NAMALWA (cell line): ENCODE data around the gene HOOK2.

Source experiments
- DNase-seq: peaks from one replicate; pipeline ENCODE4 v3.0.0-alpha.2; 2015; ENCODE audit warnings: low spot score

Gene HOOK2

GRCh38 chr19:12782424-12783290, 7.3 kb upstream of the HOOK2 start:
- no peak for DNase-seq

DNA sequence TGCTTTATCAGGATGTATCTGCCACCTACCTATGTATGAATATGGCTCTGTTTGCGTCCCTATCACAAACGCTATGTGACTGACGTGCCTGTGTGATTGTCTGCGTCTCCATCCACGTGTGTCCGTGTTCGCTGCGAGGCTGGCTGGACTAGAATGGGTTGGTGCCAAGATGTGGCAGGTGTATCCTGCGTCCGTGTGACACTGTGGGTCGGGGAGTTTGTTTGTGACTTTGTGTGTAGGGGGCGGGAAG, 6.7 kb upstream of the HOOK2 start:
- peak; percentile 75 for DNase-seq

DNA sequence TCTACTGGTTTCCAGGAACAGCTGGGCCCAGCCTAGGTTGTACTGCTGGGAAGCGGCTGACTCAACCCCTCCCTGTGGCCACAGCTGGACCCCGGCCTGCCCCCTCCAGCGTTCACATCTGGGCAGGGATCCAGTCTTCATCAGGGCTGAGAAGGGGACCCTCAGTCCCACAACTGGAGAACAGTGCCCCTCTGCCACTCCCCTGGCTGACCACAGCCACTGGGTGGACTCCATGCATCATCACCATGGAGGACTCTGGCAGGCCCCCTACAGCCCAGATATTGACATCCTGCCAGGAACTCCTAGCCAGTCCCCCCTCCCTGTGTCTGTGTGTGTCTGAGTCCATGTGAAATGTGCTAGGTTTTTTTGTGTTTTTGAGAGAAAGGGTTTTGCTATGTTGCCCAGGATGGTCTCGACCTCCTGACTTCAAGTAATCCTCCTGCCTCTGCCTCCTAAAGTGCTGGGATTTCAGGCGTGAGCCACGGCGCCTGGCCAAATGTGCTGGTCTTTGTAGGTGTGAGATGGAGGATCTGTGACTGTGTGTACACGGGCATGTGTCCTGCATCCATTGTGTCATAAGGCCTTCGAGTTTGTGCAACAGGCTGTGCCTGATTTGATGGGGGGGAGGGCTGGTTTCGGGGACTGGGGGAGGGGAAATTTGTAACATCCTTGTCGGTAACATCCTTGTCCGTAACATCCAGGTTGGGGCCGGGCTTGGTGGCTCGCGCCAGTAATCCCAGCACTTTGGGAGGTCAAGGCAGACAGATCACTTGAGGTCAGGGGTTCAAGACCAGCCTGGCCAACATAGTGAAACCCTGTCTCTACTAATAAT, 4.0 kb upstream of the HOOK2 start:
- no peak for DNase-seq

- DNase-seq: no peak
These were observed 3.5 kb upstream of the HOOK2 start for GRCh38 chr19:12778905-12779161.

DNA sequence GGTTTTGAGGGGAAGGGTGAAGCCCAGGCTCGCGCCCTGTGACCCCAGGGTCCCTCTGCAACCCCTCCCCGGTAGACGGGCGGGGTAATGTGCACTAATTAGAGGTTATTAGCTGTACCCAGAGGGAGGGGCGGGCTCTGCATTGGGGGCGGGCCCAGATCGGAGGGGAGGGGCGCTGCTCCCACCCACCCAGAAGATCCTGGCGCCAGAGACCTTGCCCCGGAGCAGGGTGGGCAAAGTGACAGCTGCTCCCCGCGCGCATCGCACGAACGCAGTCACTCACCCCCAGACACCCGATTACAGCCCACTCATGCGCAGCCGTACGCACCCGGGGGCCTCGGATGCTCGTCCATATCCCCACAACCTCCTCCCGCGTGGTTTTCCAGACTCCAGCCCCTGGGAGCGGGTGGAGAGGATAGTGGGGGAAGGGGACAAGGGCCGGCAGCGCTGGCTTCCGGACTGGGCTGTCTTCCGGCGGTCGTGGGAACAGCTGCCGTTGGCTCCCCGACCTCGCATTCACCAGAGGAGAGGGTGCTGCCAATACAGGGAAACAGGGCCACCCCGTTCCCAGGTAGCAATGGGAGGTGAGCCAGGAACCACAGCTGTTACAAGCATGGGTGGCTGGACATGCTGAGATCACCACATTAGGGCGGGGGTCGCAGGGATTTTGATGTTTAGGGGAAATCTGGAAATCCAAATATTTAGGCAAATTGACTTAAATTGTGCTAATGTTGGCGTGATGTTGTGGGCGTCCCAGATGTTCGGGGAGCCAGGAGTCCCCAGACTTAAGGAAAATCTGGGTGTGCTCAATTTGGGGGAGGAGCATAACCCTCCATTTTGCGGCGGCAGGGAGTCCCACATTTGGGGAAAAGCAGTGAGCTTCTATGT, 2.9 kb upstream of the HOOK2 start:
- DNase-seq: peak; percentile 50

DNA sequence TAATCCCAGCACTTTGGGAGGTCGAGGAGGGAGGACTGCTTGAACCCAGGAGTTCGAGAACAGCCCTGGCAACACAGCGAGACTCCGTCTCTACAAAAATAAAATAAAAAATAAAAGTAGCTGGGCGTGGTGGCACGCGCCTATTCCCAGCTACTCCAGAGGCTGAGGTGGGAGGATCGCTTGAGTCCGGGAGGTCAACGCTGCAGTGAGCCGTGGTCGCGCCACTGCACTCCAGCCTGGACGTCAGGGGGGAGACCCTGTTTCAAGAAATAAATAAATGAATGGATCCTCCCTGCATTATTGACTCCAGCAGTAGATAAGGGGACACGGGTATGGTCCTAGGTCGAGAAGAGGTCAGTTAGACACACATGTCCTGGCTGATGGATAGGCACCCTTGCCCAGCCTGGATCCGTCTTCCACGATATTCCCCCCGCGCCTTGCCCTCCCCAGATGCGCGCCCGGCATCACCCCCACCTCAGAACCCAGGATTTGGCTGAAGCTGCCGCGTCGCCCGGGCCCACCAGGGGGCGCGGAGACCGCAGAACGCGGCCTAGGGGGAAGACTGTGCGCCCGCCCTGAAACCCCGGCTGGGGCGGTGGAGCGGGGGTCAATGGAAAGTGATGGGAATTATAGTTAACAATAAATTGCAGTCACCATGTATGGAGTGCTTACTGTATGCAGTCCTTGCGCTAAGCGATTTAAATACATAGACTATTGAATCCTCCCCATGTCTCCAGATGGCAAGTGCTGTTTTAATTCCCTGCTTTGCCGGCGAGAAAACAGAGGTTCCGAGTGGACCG, 2.1 kb upstream of the HOOK2 start:
- DNase-seq: peak; percentile 84

GRCh38 chr19:12773571-12773970, 1.8 kb downstream of the HOOK2 start:
- peak; percentile 68 for DNase-seq

GRCh38 chr19:12772323-12772722, 3.0 kb downstream of the HOOK2 start:
- DNase-seq: no peak

GRCh38 chr19:12770922-12771321, 4.4 kb downstream of the HOOK2 start:
- no peak for DNase-seq

GRCh38 chr19:12769689-12770088, 5.7 kb downstream of the HOOK2 start:
- peak; percentile 76 for DNase-seq

- DNase-seq: no peak
These were observed 7.7 kb downstream of the HOOK2 start for GRCh38 chr19:12767666-12768065.

DNA sequence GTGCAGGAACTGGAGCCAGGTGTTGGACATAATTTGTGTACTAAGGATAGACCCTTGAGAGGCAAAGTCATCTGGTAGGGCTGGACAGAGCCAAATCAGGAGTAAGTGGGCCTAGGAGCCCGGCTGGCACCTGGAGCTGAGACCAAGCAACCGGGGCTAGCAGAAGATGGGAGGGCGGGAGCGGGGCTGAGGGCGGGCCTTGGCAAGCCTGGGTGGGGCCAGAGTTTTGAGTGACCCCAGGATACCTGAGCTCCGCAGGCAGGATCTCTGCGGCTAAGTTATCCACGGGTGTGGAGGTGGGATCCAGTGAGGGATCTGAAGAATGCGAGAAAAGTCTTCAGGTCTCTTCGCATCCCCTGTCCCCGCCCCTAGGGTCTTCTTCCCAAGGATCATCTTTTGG, 8.2 kb downstream of the HOOK2 start:
- DNase-seq: no peak

DNA sequence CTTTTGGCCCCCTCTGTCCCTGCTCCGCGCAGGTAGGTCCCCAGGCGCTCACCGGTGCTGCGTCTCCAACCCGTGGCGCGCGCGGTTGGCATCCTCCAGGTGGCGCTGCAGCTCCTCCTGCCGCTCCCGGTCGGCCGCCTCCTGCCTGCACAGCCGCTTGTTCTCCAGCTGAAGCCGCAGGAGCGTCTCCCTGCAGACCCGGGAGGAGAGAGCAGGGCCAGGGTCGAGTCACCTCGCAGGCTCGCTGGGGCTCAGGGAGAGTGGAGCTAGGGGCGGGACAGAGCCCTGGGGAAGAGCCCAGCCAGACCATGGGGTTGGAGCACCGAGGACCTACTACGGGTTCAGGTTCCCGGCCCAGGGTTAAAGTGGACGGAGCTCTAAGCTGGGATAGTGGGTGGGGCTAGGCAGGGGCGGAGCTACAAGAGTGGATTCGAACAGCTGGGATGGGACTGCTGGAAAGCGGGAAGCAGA, 9.3 kb downstream of the HOOK2 start:
- DNase-seq: peak; percentile 69

DNA sequence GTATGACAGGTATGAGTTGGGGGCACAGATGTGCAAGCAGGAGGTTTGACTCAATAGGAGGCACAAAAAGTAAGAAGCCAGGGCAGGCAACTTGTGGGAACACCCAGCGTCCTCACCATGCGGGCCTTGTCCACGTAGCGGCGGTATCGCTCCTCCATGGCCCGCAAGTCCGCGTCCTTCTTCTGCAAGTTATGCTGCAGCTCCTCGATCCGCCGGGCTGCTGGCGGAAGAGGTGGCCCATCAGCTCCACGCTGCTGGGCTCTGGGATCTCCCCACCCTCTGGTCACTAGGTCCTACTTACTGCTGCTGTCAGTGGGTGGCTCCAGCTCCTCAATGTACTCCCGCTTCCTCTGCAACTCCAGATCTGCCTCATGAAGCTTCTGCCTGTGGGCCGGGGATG, 10.7 kb downstream of the HOOK2 start:
- no peak for DNase-seq

- DNase-seq: no peak
These were observed 12.3 kb downstream of the HOOK2 start for GRCh38 chr19:12763100-12763499.

- no peak for DNase-seq
These were observed 15.7 kb downstream of the HOOK2 start for GRCh38 chr19:12759686-12760085.

GRCh38 chr19:12757544-12758274, 17.6 kb downstream of the HOOK2 start:
- peak; percentile 72 for DNase-seq

GRCh38 chr19:12756150-12756883, 19.0 kb downstream of the HOOK2 start:
- DNase-seq: no peak

DNA sequence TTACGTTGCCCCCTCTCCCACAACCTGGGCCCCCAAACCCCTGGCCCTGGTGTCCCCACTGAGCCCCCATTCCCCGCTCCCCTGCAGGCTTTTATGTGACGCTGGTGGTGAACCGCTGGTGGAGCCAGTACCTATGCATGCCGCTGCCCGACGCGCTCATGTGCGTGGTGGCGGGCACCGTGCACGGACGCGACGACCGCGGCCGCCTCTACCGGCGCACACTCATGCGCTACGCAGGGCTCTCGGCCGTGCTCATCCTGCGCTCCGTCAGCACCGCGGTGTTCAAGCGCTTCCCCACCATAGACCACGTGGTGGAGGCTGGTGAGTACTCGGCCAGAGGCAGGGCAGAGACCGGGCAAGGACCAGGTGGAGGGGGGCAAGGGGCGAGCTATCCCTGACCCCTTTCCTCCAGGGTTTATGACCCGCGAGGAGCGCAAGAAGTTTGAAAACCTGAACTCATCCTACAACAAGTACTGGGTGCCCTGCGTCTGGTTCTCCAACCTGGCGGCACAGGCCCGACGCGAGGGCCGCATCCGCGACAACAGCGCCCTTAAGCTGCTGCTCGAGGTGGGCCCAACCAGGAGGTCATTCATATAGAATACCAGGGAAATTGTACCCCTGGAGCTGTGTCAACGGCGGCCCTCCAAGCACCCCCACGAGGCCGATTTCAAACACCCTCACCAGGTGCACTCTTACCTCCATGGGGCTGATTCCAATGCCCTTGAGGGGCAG, 20.7 kb downstream of the HOOK2 start:
- DNase-seq: no peak
